Osteoblast (primary cell): ENCODE measurements around the gene EXOSC9. TPM values are rescaled to one million over a fixed set of nuclear protein-coding genes. Genes with fewer than 3 reads are reported as not detected.

Experiments used
- DNase-seq: peaks from one replicate; pipeline ENCODE4 v3.0.0; 2011; ENCODE audit warnings: low spot score, mixed read lengths; ENCODE audit not compliant: insufficient read length; ENCODE audit errors: missing footprints
- H2AFZ ChIP-seq: 2 replicates; pipeline ENCODE4 v1.6.0; 2011; ENCODE audit warnings: mild to moderate bottlenecking, low read length
- H3K27ac ChIP-seq: 2 replicates; pipeline ENCODE4 v1.5.1; 2011; ENCODE audit warnings: mild to moderate bottlenecking, low read depth, low read length, moderate library complexity
- H3K27me3 ChIP-seq: 2 replicates; pipeline ENCODE4 v1.6.0; 2012; ENCODE audit warnings: mild to moderate bottlenecking, control low read depth, inconsistent platforms, low read length, moderate library complexity; ENCODE audit not compliant: insufficient read depth
- H3K36me3 ChIP-seq: 2 replicates; pipeline ENCODE4 v1.5.1; 2011; ENCODE audit warnings: mild to moderate bottlenecking, low read length, control low read depth, moderate library complexity; ENCODE audit not compliant: insufficient read depth
- H3K4me1 ChIP-seq: 2 replicates; pipeline ENCODE4 v1.5.1; 2011; ENCODE audit warnings: mild to moderate bottlenecking, low read length, control low read depth, moderate library complexity; ENCODE audit not compliant: insufficient read depth
- H3K4me2 ChIP-seq: 2 replicates; pipeline ENCODE4 v1.6.0; 2011; ENCODE audit warnings: mild to moderate bottlenecking, low read length; ENCODE audit not compliant: insufficient read depth
- H3K4me3 ChIP-seq: fragments of 200-600 bp; sonication (generic); 3 replicates; pipeline ENCODE4 v1.5.1; 2012; ENCODE audit warnings: mild to moderate bottlenecking, low read length, inconsistent platforms; ENCODE audit not compliant: insufficient read depth
- H3K79me2 ChIP-seq: 2 replicates; pipeline ENCODE4 v1.6.0; 2012; ENCODE audit warnings: mild to moderate bottlenecking, low read length, control low read depth, inconsistent platforms; ENCODE audit not compliant: insufficient read depth
- H3K9me3 ChIP-seq: 2 replicates; pipeline ENCODE4 v1.5.1; 2011; ENCODE audit warnings: low read depth, low read length, control low read depth
- H4K20me1 ChIP-seq: 2 replicates; pipeline ENCODE4 v1.6.0; 2012; ENCODE audit warnings: mild to moderate bottlenecking, low read length, control low read depth; ENCODE audit not compliant: insufficient read depth
- CTCF ChIP-seq: IDR thresholded peaks from 2 replicates; pipeline ENCODE4 v1.5.1; 2011; ENCODE audit warnings: mild to moderate bottlenecking, low read depth, low read length, moderate library complexity; ENCODE audit errors: extremely low read depth
- total RNA-seq: library from RNA; depleted of rRNA; stranded (reverse); fragments of >200 nt; gene quantifications from 2 replicates; pipeline ENCODE4 v1.2.3, GENCODE V29; 2012

Gene EXOSC9
- total RNA-seq, 1 donor, result 30.8 TPM

GRCh38 chr4:121791481-121791880 lies 9.6 kb upstream of the EXOSC9 start:
- H3K9me3 ChIP-seq, result no peaks in the 10 kb centered on the region
- TF ChIP-seq CTCF, result no peak
- no peaks in the 10 kb centered on the region for H4K20me1 ChIP-seq
- peak overlapping the region; percentile 88 for H3K27ac ChIP-seq
- no peak overlapping the region for H3K4me3 ChIP-seq
- H3K36me3 ChIP-seq, result no peaks in the 10 kb centered on the region
- DNase-seq, result peak; percentile 35
- no peak overlapping the region for H2AFZ ChIP-seq
- peaks cover 51% of the 10 kb centered on the region for H3K4me1 ChIP-seq
- H3K27me3 ChIP-seq, result no peaks in the 10 kb centered on the region
- peak overlapping the region; percentile 56 for H3K4me2 ChIP-seq
- H3K79me2 ChIP-seq, result no peaks in the 10 kb centered on the region

GRCh38 chr4:121792966-121793365 lies 8.2 kb upstream of the EXOSC9 start:
- DNase-seq, result no peak
- Histone ChIP-seq H2AFZ (no peak overlapping the region), H3K4me3 (no peak overlapping the region), H3K27me3 (no peaks in the 10 kb centered on the region), H3K79me2 (no peaks in the 10 kb centered on the region), H3K36me3 (no peaks in the 10 kb centered on the region), H3K4me1 (peaks cover 45% of the 10 kb centered on the region), H4K20me1 (no peaks in the 10 kb centered on the region), H3K27ac (no peak overlapping the region), H3K9me3 (no peaks in the 10 kb centered on the region), H3K4me2 (no peak overlapping the region)
- no peak for TF ChIP-seq CTCF

- Histone ChIP-seq H3K27ac (no peak overlapping the region), H4K20me1 (no peaks in the 10 kb centered on the region), H3K9me3 (no peaks in the 10 kb centered on the region), H3K79me2 (no peaks in the 10 kb centered on the region), H3K27me3 (no peaks in the 10 kb centered on the region), H3K36me3 (no peaks in the 10 kb centered on the region), H3K4me3 (no peak overlapping the region), H3K4me1 (peaks cover 28% of the 10 kb centered on the region), H3K4me2 (no peak overlapping the region), H2AFZ (no peak overlapping the region)
- TF ChIP-seq CTCF, result no peak
- peak; percentile 29 for DNase-seq
Observed at GRCh38 chr4:121794505-121795188, 6.5 kb upstream of the EXOSC9 start.

GRCh38 chr4:121796283-121796682 lies 4.8 kb upstream of the EXOSC9 start:
- H2AFZ ChIP-seq, result peak overlapping the region; percentile 48
- no peak for TF ChIP-seq CTCF
- no peaks in the 10 kb centered on the region for H3K9me3 ChIP-seq

More at GRCh38 chr4:121796283-121796682, 4.8 kb upstream of the EXOSC9 start:
- Histone ChIP-seq H3K4me3 (no peak overlapping the region), H3K79me2 (peaks cover 1% of the 10 kb centered on the region), H3K36me3 (no peaks in the 10 kb centered on the region), H3K4me1 (peaks cover 21% of the 10 kb centered on the region), H4K20me1 (no peaks in the 10 kb centered on the region), H3K27me3 (no peaks in the 10 kb centered on the region), H3K4me2 (no peak overlapping the region), H3K27ac (no peak overlapping the region)
- DNase-seq, result peak; percentile 27
